Measurements from ENCODE around the gene PTPRN2.

The PTPRN2 gene

DNA sequence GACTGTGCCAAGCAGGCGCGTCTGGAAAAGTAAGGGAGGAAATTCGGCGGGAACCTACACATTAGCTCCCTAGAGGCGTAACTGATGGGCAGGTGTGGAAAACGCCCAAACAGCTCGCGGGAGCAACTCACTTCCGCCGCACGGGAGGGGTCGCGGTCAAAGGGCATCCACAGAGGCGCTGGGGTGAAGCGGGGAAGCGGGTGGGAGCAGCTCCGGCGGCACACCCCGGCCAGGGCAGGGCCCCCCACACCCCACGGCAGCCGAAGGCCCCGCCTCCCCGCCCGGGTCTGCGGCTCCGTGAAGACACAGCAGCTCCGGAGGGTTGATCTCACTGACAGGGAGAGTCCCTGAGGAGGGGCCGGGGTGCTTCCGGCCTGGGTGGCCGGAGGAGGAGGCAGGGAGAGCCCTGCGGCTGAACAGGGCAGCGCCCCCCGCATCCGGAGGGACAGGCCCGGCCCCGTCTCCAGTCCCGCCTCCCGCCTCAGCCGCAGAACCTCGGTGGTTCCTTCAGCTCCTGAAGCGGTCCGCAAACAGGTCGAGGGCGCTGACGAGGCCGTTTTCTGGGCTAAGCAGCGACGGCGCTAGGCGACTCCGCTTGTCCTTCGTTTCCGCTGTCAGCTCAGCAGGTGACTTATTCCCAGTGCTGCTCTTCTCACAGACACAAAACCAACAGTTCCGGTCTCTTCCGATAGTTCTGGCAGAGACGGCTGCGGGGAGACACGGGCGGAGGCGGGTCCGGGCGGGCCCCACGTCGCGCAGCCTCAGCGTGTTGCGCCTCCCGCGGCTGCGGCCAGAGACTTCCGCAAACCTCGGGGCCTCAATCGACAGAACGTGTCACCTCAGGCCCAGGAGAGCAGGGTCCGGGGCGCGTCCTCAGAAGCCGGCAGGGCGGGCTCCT, 974.7 kb downstream of the PTPRN2 start:
- Mint-ChIP-seq H3K27me3 (no peaks in the 10 kb centered on the region), H3K27ac (peak overlapping the region; percentile 87), H3K9me3 (no peaks in the 10 kb centered on the region), H3K4me3 (peak overlapping the region; percentile 85), H3K4me1 (peaks cover 11% of the 10 kb centered on the region), H3K36me3 (no peaks in the 10 kb centered on the region)

DNA sequence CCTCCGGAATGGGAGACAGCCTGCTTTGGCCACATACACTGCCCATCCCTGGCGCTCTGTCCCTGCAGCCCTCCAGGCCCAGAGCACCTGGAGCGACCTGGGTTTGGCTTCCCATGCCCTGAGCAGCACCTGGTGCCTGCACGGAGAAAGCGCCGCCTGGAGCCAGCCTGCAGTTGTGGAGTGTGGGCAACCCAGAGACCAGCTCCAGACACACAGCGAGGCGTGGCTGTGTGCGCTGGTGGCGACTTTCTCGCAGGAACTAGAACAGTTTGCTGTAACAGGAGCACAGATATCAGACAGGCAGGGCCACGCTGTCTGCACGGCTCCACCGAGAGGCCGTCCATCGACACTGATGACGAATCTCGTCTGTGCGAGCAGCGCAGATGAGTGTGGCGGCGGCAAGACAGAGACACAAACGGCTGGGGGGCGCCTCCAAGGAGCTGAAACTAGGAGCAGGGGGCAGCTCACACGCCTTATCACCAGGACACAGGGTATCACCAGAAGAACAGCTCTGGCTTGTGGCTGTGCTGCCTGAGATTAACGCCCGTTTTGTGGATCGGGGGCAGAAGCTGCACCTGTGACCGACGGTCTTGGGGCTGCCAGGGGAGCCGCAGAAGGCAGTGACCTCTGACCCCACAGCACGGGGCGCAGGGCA, 975.5 kb downstream of the PTPRN2 start:
- Mint-ChIP-seq H3K27ac (peak overlapping the region; percentile 87), H3K4me1 (peaks cover 7% of the 10 kb centered on the region), H3K9me3 (no peaks in the 10 kb centered on the region), H3K4me3 (peak overlapping the region; percentile 85), H3K36me3 (no peaks in the 10 kb centered on the region), H3K27me3 (no peaks in the 10 kb centered on the region)

DNA sequence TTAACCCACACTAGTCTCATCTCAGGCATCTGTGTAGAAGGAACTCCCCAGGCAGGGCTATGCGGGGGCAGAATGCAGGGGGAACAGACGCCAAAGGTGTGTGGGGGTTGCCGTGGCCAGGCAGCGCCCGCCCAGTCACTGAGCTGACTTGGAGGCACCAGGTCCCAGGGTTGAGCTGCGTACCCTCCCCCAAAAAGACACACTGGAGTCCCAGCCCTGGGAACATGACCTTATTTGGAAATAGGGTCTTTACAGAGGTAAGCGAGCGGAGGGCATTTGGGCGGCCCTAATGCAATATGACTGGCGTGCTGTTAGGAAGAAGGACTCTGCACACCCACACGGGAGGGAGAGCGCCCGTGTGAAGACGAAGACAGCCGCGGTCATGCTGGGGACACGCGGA, 976.3 kb downstream of the PTPRN2 start:
- Mint-ChIP-seq H3K9me3 (no peaks in the 10 kb centered on the region), H3K27me3 (no peaks in the 10 kb centered on the region), H3K27ac (no peak overlapping the region), H3K4me1 (peaks cover 11% of the 10 kb centered on the region), H3K4me3 (peak overlapping the region; percentile 50), H3K36me3 (no peaks in the 10 kb centered on the region)

DNA sequence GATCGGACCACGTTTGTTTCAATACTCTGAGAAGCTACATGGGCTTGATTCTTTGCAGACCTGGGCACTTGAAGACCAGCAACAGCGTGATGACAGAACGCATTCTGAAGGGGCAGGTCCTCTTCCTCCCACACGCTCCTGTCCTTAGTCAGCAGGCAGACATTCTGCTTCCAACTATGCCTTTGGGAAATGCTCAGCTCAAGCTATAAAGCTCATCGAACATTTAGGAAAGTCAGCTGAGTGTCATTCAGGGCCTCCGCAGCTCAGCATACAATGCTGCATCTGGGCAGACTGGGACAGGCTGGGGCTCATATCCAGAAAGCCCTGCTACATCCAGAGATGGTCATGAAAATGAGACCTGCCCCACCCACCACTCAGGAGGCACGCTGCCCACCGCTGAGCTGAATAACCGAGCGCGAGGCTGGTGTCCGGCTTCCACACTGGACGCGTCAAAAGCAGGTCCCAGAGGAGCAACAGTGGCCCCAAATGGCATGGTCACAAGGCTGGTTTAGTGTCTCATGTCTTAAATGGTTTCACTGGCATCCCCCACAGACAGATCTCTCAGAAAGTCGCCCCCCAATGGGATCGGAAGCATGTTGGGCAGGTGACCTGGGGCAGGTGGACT, 976.8 kb downstream of the PTPRN2 start:
- Mint-ChIP-seq H3K27ac (no peak overlapping the region), H3K27me3 (no peaks in the 10 kb centered on the region), H3K4me3 (no peak overlapping the region), H3K36me3 (no peaks in the 10 kb centered on the region), H3K4me1 (peaks cover 11% of the 10 kb centered on the region), H3K9me3 (no peaks in the 10 kb centered on the region)

DNA sequence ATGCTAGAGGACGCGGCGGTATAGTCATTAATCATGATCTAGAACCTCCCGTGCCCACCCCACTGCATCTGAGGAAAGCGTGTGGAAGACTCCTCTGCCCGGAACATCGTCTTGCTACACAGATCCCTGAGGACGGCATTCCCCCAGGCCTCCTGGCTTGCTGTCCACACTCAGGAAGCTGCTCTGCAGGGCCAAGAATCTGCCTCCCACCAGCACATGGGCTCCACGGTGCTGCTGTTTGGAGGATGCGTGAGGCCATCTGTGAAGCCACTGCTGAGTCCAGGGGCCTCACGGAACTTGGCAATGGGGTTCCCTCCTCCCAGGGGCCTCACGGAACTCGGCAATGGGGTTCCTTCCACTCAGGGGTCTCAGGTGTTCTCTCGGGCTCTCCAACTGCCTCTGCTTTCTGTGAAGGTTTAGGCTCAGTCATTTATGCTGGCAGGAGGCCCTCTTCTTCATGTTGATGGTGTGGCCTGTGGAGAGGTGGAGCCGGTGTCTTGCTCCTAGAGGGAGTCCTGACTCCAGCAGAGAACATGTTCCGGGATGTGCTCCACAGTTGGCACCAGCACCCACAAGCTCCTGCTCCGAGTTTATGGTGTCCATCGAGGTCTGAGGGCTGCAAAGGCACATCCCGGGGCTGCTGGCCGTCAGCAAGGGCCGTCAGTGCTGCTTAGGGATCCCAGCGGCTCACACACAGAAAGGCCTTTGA, 977.5 kb downstream of the PTPRN2 start:
- H3K36me3 Mint-ChIP-seq: no peaks in the 10 kb centered on the region
- no peak overlapping the region for H3K27ac Mint-ChIP-seq
- H3K4me3 Mint-ChIP-seq: no peak overlapping the region
- H3K27me3 Mint-ChIP-seq: no peaks in the 10 kb centered on the region
- H3K9me3 Mint-ChIP-seq: no peaks in the 10 kb centered on the region
- peaks cover 11% of the 10 kb centered on the region for H3K4me1 Mint-ChIP-seq

DNA sequence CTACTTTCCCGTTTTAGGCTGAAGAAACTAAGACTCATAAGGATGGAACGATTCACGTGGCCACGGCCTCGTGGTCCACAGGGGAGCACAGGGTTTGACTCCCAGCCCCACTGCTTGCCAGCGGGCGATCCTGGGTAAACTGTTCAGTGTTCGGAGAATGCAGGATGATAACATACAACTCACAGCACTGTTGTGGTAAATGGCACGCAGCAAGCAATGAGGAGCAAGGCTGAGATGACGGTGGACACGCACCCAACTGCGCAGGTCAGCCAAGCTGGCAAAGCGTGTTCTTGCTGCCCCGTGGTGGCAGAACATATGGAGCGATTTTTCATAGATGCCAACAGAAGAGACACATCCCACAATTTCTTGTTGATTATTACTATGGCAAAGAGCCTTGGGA, 978.1 kb downstream of the PTPRN2 start:
- H3K4me1 Mint-ChIP-seq: peaks cover 11% of the 10 kb centered on the region
- H3K36me3 Mint-ChIP-seq: no peaks in the 10 kb centered on the region
- H3K4me3 Mint-ChIP-seq: no peak overlapping the region
- no peaks in the 10 kb centered on the region for H3K27me3 Mint-ChIP-seq
- H3K9me3 Mint-ChIP-seq: no peaks in the 10 kb centered on the region
- H3K27ac Mint-ChIP-seq: no peak overlapping the region

DNA sequence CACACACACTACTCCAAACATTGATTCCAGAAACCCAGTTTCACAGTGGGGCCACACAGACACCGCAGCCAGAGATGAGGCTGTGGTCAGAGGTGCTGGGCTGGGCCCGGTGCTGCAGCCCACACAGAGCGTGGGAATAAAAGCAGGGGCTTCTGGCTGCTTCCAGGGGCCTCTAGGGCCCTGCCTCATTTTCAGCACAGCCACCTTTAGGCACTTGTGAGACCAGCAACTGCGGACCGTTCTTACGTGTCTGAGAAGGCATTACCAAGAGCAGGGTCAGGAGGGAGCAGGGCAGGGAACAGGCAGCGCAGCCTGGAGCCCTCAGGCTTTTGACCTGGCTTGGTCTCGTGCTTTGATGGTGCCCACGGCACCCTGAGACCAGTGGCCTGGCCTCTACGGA, 980.4 kb downstream of the PTPRN2 start:
- no peak overlapping the region for H3K4me3 Mint-ChIP-seq
- no peaks in the 10 kb centered on the region for H3K9me3 Mint-ChIP-seq
- H3K27me3 Mint-ChIP-seq: no peaks in the 10 kb centered on the region
- peaks cover 7% of the 10 kb centered on the region for H3K4me1 Mint-ChIP-seq
- H3K27ac Mint-ChIP-seq: no peak overlapping the region
- no peaks in the 10 kb centered on the region for H3K36me3 Mint-ChIP-seq

DNA sequence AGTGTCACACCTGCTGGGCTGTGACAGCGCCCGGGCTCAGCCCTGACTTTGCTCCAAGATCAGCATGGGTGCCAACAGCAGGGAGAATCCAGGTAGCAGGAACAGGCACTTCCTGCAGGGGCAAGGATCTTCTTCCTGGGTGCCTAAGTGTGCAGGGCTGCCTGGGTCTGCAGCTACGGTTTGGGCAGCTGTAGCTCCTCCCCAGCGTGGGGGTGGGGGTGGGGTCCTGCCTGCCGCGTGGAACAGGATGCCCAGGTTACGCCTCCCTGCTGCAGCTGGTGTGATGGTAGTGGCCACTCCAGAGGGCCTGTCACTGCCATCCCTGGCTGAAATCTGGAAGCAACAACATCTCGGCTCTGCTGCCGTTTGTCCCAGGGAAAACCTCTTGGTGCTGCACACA, 981.5 kb downstream of the PTPRN2 start:
- Mint-ChIP-seq H3K4me1 (peaks cover 5% of the 10 kb centered on the region), H3K4me3 (no peak overlapping the region), H3K27me3 (no peaks in the 10 kb centered on the region), H3K36me3 (no peaks in the 10 kb centered on the region), H3K27ac (no peak overlapping the region), H3K9me3 (no peaks in the 10 kb centered on the region)

DNA sequence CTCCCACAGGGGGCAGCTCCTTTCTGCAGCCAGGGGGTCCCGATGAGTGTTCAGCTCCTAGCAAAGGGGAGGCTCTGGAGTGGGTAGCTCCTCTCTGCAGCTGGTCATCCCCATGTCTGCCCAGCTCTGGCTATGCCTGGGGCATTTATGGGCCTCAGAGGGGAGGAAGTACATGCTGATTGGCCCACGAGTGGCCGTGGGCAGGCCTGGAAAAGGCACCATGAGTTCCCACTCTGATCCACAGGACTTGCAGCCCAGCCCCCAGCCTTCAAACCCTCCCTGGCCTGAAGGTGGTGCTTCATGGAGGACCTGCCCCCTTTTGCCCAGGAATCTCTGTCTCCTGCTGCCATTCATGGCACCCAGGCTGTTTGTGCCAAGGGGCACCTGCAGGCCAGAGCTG, 982.0 kb downstream of the PTPRN2 start:
- H3K9me3 Mint-ChIP-seq: no peaks in the 10 kb centered on the region
- no peaks in the 10 kb centered on the region for H3K27me3 Mint-ChIP-seq
- H3K4me1 Mint-ChIP-seq: peaks cover 5% of the 10 kb centered on the region
- H3K36me3 Mint-ChIP-seq: no peaks in the 10 kb centered on the region
- H3K27ac Mint-ChIP-seq: no peak overlapping the region
- H3K4me3 Mint-ChIP-seq: no peak overlapping the region

DNA sequence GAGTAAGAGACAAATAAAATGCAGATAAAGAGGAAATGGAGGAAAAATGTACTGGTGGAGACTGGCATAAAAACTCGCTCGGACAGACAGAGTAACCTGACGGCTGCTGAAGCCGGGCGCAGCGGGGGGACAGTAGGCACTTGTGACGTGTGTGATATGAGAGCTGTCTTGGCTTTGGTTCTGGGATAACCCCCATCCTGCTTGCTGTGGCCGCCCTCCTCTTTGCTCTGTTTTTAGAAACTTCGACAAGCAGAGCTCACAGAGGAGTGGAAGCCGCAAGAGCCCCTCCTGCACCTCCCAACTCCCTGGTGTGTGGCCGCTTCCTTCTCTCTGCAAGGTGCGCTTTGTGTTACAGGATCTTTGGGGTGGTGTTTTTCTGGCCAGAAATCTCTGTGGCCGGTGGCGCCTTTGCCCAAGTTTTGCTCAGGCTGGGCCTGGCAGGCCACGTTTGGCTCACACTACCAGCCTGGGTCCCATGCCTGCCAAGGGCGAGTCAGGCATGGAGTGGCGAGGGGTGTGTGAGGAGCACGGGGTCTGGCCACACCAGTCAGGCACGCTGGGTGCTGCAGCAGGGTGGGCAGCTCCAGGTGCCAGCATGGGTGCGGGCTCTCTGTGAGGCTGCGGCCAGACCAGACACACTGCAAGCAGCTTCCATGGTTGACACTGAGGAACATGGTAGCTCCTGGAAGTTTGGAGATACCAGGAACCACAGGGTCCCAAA, 982.8 kb downstream of the PTPRN2 start:
- Mint-ChIP-seq H3K36me3 (no peaks in the 10 kb centered on the region), H3K4me1 (peaks cover 5% of the 10 kb centered on the region), H3K27ac (peak overlapping the region; percentile 47), H3K4me3 (no peak overlapping the region), H3K9me3 (no peaks in the 10 kb centered on the region), H3K27me3 (no peaks in the 10 kb centered on the region)

DNA sequence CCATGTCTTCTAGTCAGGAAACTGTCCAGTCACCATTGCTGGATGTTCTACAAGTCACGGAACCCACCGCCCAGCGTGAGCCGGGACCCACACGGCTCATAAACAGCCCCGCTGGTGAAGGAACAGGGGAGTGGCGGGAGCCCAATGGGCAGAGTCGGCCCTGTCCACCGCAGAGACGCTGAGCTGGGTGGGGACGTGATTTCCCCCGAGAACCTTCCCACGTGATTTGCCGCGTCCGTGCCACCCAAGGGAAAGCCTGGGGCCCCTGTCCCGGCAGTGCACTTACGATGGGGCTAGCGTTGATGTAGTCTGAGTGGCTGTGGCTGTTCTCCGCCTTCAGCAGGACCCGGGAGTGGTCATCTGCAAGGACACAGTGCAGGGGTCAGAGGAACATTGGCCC, 983.9 kb downstream of the PTPRN2 start:
- Mint-ChIP-seq H3K4me1 (peaks cover 5% of the 10 kb centered on the region), H3K27me3 (no peaks in the 10 kb centered on the region), H3K9me3 (no peaks in the 10 kb centered on the region), H3K27ac (no peak overlapping the region), H3K4me3 (no peak overlapping the region), H3K36me3 (no peaks in the 10 kb centered on the region)

DNA sequence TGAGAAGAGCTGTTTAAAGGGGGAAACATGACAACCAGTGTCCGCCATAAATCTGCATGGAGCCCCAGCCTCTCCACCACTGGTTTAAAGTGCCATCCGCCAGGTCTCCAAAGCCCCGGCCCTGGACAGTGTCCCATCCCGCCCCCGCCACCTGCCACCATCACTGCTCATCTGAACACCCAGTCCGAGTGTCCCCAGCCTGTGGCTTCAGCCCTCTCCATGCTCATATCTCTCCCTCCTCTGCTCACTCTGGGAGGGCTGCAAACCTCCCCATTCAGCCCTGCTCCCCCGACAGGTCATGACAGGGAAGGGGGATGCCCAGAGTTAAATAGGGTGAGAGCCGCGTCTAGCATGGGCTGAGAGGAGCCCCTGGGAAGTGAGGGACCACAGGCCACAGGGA, 984.6 kb downstream of the PTPRN2 start:
- no peaks in the 10 kb centered on the region for H3K27me3 Mint-ChIP-seq
- no peaks in the 10 kb centered on the region for H3K36me3 Mint-ChIP-seq
- no peak overlapping the region for H3K4me3 Mint-ChIP-seq
- H3K9me3 Mint-ChIP-seq: no peaks in the 10 kb centered on the region
- H3K4me1 Mint-ChIP-seq: peaks cover 5% of the 10 kb centered on the region
- H3K27ac Mint-ChIP-seq: no peak overlapping the region

DNA sequence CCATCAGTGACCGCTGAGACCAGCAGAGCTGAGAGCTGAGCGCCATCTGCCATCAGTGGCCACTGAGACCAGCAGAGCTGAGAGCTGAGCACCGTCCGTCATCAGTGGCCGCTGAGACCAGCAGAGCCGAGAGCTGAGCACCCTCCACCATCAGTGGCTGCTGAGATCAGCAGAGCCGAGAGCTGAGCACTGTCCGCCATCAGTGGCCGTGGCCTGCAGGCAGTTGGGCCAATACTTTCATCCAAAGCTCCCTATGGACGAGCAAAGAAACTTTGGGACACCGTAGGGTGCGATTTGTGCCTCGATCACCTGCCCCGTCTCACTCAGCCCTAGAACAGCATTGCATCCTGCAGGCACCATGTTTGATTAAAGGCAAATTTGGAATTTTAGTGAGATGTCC, 985.0 kb downstream of the PTPRN2 start:
- Mint-ChIP-seq H3K27me3 (no peaks in the 10 kb centered on the region), H3K36me3 (no peaks in the 10 kb centered on the region), H3K27ac (no peak overlapping the region)

DNA sequence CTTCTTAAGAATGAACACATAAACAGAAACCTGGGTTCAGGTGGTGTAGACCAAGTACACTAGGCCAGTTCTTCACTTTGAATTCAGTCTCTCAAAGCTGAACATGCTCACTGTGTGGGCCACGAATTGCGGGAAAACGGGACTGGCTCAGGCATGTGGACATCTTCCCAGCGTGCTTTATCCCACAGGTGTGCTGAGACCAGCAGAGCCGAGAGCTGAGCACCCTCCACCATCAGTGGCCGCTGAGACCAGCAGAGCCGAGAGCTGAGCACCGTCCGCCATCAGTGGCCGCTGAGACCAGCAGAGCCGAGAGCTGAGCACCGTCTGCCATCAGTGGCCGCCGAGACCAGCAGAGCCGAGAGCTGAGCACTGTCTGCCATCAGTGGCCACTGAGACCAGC, 985.5 kb downstream of the PTPRN2 start:
- H3K27me3 Mint-ChIP-seq: no peaks in the 10 kb centered on the region
- H3K36me3 Mint-ChIP-seq: no peaks in the 10 kb centered on the region
- peaks cover 9% of the 10 kb centered on the region for H3K4me1 Mint-ChIP-seq
- H3K27ac Mint-ChIP-seq: no peak overlapping the region
- H3K4me3 Mint-ChIP-seq: no peak overlapping the region
- no peaks in the 10 kb centered on the region for H3K9me3 Mint-ChIP-seq

More for the DNA sequence above, 985.0 kb downstream of the PTPRN2 start:
- no peak overlapping the region for H3K4me3 Mint-ChIP-seq
- H3K4me1 Mint-ChIP-seq: peaks cover 6% of the 10 kb centered on the region
- no peaks in the 10 kb centered on the region for H3K9me3 Mint-ChIP-seq

DNA sequence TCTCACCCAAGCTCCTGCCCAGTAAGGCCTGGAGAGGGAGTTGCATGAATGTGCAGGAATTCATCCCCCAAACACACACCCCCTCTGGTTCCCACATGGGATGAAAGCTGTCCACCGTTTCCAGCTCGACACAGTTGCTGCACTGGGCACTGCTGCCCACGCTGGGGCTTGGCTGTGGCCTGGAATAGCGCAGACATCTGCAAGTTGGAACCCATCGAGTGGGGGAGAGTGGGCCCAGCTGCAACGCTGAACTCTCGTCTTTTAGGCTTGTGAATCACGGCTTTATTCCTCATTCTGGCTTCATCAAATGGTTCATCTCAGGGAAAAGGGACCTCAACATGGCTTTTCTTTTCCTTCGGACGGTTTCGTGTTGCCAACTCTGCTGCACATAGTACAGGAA, 986.1 kb downstream of the PTPRN2 start:
- peaks cover 6% of the 10 kb centered on the region for H3K4me1 Mint-ChIP-seq
- no peaks in the 10 kb centered on the region for H3K27me3 Mint-ChIP-seq
- H3K27ac Mint-ChIP-seq: no peak overlapping the region
- H3K36me3 Mint-ChIP-seq: no peaks in the 10 kb centered on the region
- H3K9me3 Mint-ChIP-seq: no peaks in the 10 kb centered on the region
- no peak overlapping the region for H3K4me3 Mint-ChIP-seq
